NCI-H460 (cell line): ENCODE measurements around the gene CRIM1. TPM values are rescaled to one million over a fixed set of nuclear protein-coding genes. Genes with fewer than 3 reads are reported as not detected.

Experiments used
- DNase-seq: peaks from one replicate; pipeline ENCODE4 v3.0.0-alpha.2; 2016; ENCODE audit warnings: low read depth; ENCODE audit errors: extremely low read depth
- total RNA-seq: library from RNA; depleted of rRNA; stranded (reverse); fragments of >200 nt; shearing (Covaris generic); gene quantifications from 2 replicates; pipeline ENCODE4 v1.2.3, GENCODE V29; 2014

CRIM1 gene
- total RNA-seq, 1 experiment from 2014 or later, result 117 TPM

GRCh38 chr2:36540986-36541754 is 185.6 kb downstream of the CRIM1 start:
- no peak for DNase-seq

DNA sequence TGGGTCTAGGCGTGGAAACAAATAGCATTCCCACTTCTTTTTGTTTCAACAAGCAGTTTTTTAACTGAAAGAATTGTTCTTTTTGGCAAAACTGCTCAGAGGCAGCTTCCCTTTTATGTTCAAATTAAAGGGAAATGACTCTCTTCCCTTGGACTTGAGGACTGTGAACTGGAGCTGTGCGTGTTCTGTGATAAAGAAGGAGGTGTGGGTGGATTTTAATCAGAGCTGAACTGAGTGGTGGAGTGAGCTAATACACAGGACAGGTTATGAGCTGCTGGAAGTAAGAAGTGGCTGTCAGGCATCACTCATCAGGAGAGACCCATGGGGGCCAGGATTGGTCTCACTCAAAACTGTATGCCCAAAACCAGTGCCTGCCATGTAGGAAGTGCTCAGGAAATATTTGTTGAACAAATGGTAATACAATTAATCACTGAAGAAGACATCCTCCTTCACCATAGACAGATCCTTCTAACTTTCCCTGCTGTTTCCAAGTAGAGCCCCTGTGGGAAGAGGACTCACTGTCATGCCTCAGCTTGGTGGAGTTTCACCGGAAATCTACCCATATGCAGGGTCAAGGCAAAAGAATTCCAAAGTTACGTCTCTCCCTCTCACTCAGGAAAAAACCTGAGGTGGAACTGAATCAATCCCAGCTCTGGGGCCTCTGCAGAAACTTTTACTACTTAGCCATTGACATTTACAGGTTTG is 186.5 kb downstream of the CRIM1 start:
- no peak for DNase-seq

DNA sequence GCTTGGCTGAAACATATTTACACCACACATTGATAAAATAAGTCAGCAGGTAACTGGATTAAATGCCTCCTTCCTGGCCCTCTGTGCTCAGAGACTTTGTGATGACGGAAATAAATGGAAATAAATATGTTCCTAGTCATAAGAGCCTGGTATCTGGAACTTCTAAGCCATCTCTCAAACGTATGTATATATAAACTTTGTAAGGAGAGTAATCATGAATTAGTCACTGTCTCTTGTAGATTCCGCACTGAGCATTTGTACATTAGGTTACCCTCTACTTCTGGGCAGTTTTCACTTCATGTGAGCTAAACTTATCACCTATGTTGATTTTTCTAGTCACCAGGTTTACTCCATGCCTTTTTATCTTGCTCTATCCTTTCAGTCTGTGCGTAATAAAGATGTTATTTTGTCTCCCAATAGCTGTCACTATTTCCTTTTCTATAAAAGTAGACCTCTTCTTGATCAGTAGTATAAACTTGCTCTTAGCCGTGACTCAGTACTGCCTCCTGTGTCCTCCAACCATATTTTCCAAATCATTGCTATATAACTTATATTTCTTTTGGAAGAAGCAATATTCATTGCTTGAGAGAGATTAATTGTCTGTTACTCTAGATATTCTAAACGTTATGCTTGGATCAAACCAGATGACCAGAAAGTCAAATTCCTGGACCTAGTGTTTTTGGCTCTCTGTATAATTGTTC is 189.2 kb downstream of the CRIM1 start:
- no peak for DNase-seq

DNA sequence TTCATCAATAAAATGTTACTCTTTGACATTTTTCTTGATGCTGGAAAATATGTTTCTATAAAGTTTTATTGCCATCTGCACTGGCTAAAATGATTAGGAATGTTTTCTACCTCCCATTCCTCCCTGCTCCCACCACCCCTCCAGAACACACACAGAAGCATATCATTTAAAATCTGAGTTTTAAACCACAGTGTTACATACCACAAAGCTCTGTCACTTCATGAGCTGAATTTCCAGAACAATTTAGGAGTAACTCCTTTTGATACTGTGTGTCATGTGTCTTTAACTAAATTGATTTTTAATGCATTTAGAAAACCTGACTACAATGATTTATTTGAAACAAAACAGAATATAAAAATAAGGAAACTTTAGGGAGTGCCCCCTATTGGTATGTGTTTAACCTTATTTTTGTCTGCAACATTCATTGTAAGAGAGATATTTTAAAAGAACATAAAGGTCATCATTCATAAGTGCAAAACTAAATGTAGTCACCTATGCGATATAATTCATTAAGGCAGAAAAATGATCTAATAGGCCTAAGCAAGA is 190.4 kb downstream of the CRIM1 start:
- no peak for DNase-seq

- no peak for DNase-seq
These were observed 192.3 kb downstream of the CRIM1 start for GRCh38 chr2:36547906-36548305.

DNA sequence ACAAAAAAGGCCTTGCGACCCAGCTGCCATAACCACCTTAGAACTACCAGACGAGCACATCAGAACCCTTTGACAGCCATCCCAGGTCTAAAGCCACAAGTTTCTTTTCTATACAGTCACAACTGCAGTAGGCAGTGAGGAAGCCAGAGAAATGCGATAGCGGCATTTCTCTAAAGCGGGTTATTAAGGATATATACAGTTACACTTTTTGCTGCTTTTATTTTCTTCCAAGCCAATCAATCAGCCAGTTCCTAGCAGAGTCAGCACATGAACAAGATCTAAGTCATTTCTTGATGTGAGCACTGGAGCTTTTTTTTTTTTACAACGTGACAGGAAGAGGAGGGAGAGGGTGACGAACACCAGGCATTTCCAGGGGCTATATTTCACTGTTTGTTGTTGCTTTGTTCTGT is 193.6 kb downstream of the CRIM1 start:
- no peak for DNase-seq

DNA sequence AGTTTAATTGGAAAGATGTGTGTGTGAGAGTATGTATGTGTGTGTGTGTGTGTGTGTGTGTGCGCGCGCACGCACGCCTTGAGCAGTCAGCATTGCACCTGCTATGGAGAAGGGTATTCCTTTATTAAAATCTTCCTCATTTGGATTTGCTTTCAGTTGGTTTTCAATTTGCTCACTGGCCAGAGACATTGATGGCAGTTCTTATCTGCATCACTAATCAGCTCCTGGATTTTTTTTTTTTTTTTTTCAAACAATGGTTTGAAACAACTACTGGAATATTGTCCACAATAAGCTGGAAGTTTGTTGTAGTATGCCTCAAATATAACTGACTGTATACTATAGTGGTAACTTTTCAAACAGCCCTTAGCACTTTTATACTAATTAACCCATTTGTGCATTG is 194.4 kb downstream of the CRIM1 start:
- DNase-seq, result no peak

- DNase-seq, result no peak
These were observed 198.1 kb downstream of the CRIM1 start for GRCh38 chr2:36553683-36554082.

- no peak for DNase-seq
These were observed 199.0 kb downstream of the CRIM1 start for GRCh38 chr2:36554531-36554930.

DNA sequence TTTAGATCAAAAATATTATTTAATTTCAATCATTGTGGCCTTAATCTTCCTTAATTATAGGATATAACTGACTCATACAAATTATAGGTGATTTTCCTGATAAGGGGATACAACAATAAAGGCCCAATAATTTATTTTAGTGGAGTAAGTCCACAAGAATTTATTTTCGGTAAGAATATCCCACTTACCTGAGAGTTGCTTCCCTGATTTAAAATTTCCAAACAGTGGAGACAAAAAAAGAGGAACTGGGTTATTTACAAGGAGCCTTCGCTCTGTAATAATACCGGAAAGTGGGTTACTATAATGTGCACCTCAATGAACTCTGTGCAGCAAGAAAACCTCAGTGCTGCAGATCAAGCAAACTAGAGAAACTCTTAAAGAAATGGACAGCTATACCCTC is 200.2 kb downstream of the CRIM1 start:
- no peak for DNase-seq

GRCh38 chr2:36556842-36557241 is 201.3 kb downstream of the CRIM1 start:
- DNase-seq, result no peak

DNA sequence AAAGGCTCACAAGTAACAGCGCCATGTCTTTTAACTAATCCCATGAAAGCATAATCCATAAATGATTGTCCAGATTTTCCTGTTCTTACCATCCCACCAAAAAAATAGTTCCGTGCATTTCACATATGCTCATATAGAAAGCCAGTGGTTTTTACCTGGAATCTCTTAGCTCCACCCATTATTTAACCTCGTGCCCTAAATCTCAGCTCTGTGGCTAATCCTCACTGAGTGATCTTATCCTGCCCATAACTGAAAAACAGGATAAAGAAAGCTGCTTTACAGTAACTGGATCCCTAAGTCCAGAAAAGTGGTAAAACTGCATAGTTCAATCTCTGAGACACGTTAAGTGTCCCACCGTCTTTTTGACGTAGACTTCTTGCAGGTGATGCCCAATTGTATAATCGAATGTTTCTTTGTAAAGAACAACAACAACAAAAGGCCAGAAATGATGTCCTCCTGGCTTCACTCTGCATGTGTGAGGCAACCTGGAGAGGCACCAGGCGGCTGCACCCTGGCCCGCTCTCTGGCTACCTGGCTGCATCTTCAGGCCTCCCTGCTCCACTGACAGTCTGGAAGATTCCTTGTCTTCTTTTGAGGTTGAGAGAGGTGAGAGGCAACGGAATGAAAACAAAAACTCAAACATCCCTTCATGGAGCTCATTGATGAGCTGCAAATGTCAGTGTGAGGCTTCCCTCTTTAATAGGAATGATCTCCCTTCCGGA is 203.8 kb downstream of the CRIM1 start:
- no peak for DNase-seq

GRCh38 chr2:36560726-36561125 is 205.1 kb downstream of the CRIM1 start:
- no peak for DNase-seq

GRCh38 chr2:36561237-36561944 is 205.8 kb downstream of the CRIM1 start:
- peak; percentile 91 for DNase-seq

DNA sequence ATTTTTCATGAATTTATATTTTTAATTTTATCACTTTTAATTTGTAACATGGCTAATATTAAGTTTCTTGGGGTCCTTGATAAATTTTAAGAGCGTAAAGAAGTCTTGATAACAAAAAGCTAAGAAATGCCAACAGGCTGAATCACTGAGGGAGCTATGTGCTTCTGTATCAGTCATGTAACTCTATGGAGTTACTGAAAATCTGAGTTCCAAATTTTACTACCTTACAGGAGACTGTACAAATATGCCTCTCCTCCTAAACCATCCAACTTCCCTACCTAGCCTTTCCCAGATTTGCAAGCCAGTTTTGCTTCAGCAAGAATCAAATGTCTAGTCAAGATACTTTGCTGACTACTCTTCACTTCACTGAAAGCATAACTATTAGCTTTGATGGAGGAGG is 206.7 kb downstream of the CRIM1 start:
- DNase-seq, result peak; percentile 56

DNA sequence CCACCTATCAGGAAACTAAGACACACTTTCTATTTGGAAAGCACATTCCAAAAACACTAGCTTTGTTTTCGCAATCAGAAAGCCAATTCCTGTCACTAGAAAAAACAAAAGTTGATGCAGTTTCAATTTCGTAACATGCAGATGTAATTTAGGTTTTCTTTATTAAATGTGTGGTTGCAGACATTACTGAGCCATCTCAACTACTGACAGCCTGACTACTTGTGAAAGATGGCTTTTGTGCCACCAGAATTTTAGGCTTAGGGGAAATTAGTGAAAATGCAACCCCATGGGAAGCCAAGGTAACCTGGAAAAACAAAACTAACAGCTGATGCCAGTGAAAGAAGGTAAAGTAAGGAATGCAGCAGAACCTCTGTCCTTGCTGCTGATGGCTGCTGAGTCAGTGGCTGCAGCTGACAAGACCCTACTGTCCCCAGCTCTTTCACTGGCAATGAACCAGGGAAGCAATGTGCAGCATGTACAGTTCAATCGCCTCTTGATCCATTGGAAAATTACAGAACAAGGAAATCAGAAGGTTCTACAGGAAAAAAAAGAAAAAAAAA is 207.5 kb downstream of the CRIM1 start:
- no peak for DNase-seq

GRCh38 chr2:36564377-36564930 is 208.9 kb downstream of the CRIM1 start:
- DNase-seq, result no peak

DNA sequence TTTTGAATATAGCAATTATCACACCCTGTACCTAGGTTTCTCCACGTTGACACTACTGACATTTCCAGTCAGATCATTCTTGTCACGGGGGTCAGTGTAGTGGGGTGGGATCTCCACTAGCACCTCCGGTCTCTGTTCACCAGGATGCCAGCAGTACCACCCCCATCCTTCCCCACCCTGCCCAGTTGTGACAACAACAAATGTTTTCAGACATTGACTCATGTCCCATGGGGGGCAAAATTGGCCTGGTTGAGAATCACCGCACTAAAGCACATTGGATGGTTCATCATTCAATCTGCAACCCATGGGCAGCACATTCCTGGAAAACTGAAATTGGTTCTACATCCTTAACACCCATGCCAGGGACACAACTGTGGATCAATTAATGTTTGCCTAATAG is 210.1 kb downstream of the CRIM1 start:
- no peak for DNase-seq

- no peak for DNase-seq
These were observed 211.3 kb downstream of the CRIM1 start for GRCh38 chr2:36566887-36567286.
